Endodermal cell (in vitro differentiated cells): ENCODE data around the gene DDX11. TPM values are rescaled to one million over a fixed set of nuclear protein-coding genes. Genes with fewer than 3 reads are reported as not detected.
A peak's percentile ranks its signal among the peaks of the same experiment; 100 is the strongest.

ENCODE experiments used
- DNase-seq: peaks from one replicate; pipeline ENCODE4 v3.0.0-alpha.2; 2017
- H3K27ac ChIP-seq: 2 replicates; pipeline ENCODE4 v1.5.1; 2013; ENCODE audit warnings: mild to moderate bottlenecking, low read depth, low read length, moderate library complexity
- H3K27me3 ChIP-seq: 2 replicates; pipeline ENCODE4 v1.6.1; 2013; ENCODE audit warnings: mild to moderate bottlenecking, low read length, moderate library complexity; ENCODE audit not compliant: insufficient read depth, control insufficient read depth, poor library complexity, severe bottlenecking
- H3K36me3 ChIP-seq: 2 replicates; pipeline ENCODE4 v1.7.0; 2013; ENCODE audit warnings: mild to moderate bottlenecking, low read length, moderate library complexity; ENCODE audit not compliant: control insufficient read depth, insufficient read depth
- H3K4me1 ChIP-seq: one replicate; pipeline ENCODE4 v1.7.0; 2013; ENCODE audit warnings: low read length; ENCODE audit not compliant: control insufficient read depth, insufficient read depth
- H3K4me3 ChIP-seq: 2 replicates; pipeline ENCODE4 v1.5.1; 2013; ENCODE audit warnings: mild to moderate bottlenecking, low read length, moderate library complexity
- H3K9ac ChIP-seq: 2 replicates; pipeline ENCODE4 v1.6.1; 2013; ENCODE audit warnings: mild to moderate bottlenecking, low read length, moderate library complexity; ENCODE audit not compliant: poor library complexity, severe bottlenecking; ENCODE audit errors: extremely low read depth
- H3K9me3 ChIP-seq: 2 replicates; pipeline ENCODE4 v1.6.1; 2013; ENCODE audit warnings: mild to moderate bottlenecking, low read length, moderate library complexity; ENCODE audit not compliant: control insufficient read depth
- H3K27ac Mint-ChIP-seq: 2 replicates; pipeline ENCODE4 v1.8.0; 2020; ENCODE audit warnings: mixed read lengths
- H3K27me3 Mint-ChIP-seq: 2 replicates; pipeline ENCODE4 v1.8.0; 2021; ENCODE audit warnings: mild to moderate bottlenecking, mixed read lengths; ENCODE audit not compliant: insufficient read depth
- H3K36me3 Mint-ChIP-seq: 2 replicates; pipeline ENCODE4 v1.8.0; 2020; ENCODE audit warnings: low read depth, mixed read lengths
- H3K4me1 Mint-ChIP-seq: 2 replicates; pipeline ENCODE4 v1.8.0; 2020; ENCODE audit warnings: mixed read lengths
- H3K4me3 Mint-ChIP-seq: 2 replicates; pipeline ENCODE4 v1.8.0; 2020; ENCODE audit warnings: mild to moderate bottlenecking, moderate library complexity, mixed read lengths
- H3K9me3 Mint-ChIP-seq: 2 replicates; pipeline ENCODE4 v1.8.0; 2020; ENCODE audit warnings: mild to moderate bottlenecking, mixed read lengths
- WGBS, 2 experiments: methylation state at CpG; one replicate each; pipeline versions ENCODE4 v1.1.5 to v1.1.7; 2013; ENCODE audit warnings: missing lambda C conversion rate in 2 of 2, mixed read lengths in 1 of 2; ENCODE audit not compliant: insufficient coverage in 1 of 2, insufficient read length in 1 of 2; 5-methylcytosine and 5-hydroxymethylcytosine counted together
- total RNA-seq, 2 donors: library from RNA; stranded (reverse); fragmentation: NEBNext Ultra II Directional in 1 of 2; extraction: Animal tissue kit (Norgen Biotek cat#: 25700) in 1 of 2; gene quantifications; 2 replicates in 1 of 2; 3 replicates in 1 of 2; pipeline ENCODE4 v1.2.1, GENCODE V29; 2021
- TF ChIP-seq, protein P1 (sequence below): fragments of 200-600 bp; sonication (generic); conservative IDR thresholded peaks from 2 replicates; pipeline ENCODE4 v1.5.0; 2021; ENCODE audit warnings: antibody characterized with exemption, mild to moderate bottlenecking

Gene DDX11
- total RNA-seq, 2 donors from 2014 or later = 136 to 298 TPM

DNA sequence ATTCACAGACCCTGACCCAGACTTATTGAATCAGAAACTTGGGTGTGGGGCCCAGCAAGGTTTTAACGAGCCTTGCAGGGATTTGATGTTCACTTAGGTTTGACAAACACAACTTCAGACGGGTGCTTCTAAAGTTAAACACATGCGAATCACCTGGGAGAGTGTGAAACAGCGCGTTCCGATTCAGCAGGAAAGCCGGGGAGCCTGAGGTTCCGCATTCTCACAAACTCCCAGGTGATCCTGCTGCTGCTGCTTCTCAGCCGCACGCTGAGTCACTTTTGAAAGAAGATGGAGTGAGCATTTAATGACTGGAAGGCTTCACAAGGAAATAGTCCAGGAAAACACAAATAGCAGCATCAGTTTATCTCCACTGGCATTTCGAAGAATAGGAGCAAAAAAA is 44.2 kb upstream of the DDX11 start:
- peaks cover 27% of the 10 kb centered on the region for H3K9me3 Mint-ChIP-seq
- H3K36me3 Mint-ChIP-seq = peaks cover 6% of the 10 kb centered on the region
- Histone ChIP-seq H3K9ac (no peak overlapping the region), H3K4me1 (peaks cover 8% of the 10 kb centered on the region), H3K27ac (no peak overlapping the region), H3K27me3 (no peaks in the 10 kb centered on the region), H3K9me3 (peaks cover 19% of the 10 kb centered on the region), H3K36me3 (peaks cover 4% of the 10 kb centered on the region), H3K4me3 (no peak overlapping the region)
- 77 to 87% methylated on average over 9 to 11 of the region's 11 CpGs for WGBS, 2 experiments
- peaks cover 9% of the 10 kb centered on the region for H3K27me3 Mint-ChIP-seq
- H3K4me1 Mint-ChIP-seq = peaks cover 35% of the 10 kb centered on the region
- TF ChIP-seq, protein P1, sequence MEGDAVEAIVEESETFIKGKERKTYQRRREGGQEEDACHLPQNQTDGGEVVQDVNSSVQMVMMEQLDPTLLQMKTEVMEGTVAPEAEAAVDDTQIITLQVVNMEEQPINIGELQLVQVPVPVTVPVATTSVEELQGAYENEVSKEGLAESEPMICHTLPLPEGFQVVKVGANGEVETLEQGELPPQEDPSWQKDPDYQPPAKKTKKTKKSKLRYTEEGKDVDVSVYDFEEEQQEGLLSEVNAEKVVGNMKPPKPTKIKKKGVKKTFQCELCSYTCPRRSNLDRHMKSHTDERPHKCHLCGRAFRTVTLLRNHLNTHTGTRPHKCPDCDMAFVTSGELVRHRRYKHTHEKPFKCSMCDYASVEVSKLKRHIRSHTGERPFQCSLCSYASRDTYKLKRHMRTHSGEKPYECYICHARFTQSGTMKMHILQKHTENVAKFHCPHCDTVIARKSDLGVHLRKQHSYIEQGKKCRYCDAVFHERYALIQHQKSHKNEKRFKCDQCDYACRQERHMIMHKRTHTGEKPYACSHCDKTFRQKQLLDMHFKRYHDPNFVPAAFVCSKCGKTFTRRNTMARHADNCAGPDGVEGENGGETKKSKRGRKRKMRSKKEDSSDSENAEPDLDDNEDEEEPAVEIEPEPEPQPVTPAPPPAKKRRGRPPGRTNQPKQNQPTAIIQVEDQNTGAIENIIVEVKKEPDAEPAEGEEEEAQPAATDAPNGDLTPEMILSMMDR = no peak
- peak; percentile 77 for DNase-seq
- H3K27ac Mint-ChIP-seq = no peak overlapping the region
- H3K4me3 Mint-ChIP-seq = no peak overlapping the region

DNA sequence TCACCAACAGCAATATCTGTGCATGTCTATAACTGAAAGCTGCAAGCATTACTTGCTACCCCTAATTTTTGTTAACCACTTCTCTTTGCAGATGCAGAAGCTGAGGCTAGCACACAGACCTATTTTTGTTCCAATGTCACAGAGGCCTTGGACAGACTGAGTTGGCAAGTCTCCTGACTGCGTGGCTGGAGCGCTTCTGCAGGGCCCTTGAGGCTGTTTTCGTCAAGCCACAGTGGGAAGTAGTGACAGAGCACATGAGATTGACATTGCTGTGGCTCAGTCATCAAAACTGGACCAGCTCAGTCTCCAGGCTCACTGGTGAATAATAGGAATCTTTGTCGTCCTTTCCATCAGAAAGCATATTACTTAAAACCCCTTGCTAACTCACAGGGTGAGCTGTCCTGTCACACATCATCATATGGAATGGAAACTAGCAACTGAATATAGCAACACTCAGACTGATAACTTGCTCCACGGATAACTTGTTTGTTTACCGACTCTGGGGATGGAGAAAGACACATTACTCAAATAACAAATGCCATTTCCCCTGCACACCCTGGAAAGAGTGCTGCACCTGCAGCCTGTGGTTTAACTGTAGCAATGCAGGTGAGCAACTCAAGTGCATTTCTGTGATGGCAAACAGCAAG is 43.6 kb upstream of the DDX11 start:
- H3K9me3 ChIP-seq = peaks cover 18% of the 10 kb centered on the region
- Mint-ChIP-seq H3K4me1 (peaks cover 29% of the 10 kb centered on the region), H3K27me3 (peaks cover 9% of the 10 kb centered on the region), H3K4me3 (no peak overlapping the region), H3K36me3 (peaks cover 6% of the 10 kb centered on the region), H3K27ac (no peak overlapping the region), H3K9me3 (peaks cover 23% of the 10 kb centered on the region)
- no peak overlapping the region for H3K27ac ChIP-seq
- H3K4me3 ChIP-seq = no peak overlapping the region
- 90 to 92% methylated on average over 4 to 6 of the region's 6 CpGs for WGBS, 2 experiments
- no peaks in the 10 kb centered on the region for H3K27me3 ChIP-seq
- no peak overlapping the region for H3K9ac ChIP-seq
- H3K36me3 ChIP-seq = peaks cover 4% of the 10 kb centered on the region
- TF ChIP-seq, protein P1 = no peak
- DNase-seq = peak; percentile 41
- H3K4me1 ChIP-seq = peaks cover 8% of the 10 kb centered on the region

DNA sequence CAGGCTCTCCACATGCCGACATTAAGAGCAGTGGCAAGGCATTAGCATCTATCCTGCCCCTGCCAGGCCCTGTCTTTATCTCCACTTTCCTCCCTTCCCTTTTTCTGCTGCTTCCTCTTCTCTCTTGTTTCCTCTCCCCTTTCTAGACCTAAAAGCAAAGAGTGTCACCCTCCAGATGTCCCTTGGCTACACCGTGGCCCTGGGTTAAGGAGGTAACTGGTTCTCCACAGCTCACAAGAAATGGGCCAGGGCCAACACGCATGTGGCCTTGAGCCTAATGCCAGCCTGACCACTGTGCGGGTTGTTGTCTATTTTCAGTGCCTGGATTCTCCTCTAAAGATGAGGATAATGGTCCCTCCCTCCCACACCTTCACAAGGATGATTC is 41.7 kb upstream of the DDX11 start:
- peak; percentile 37 for DNase-seq
- Histone ChIP-seq H3K9ac (no peak overlapping the region), H3K27ac (no peak overlapping the region), H3K36me3 (no peaks in the 10 kb centered on the region), H3K27me3 (no peaks in the 10 kb centered on the region), H3K4me3 (no peak overlapping the region), H3K9me3 (no peaks in the 10 kb centered on the region), H3K4me1 (peaks cover 5% of the 10 kb centered on the region)
- Mint-ChIP-seq H3K27ac (no peak overlapping the region), H3K4me3 (no peak overlapping the region), H3K4me1 (peaks cover 29% of the 10 kb centered on the region), H3K9me3 (peaks cover 4% of the 10 kb centered on the region), H3K36me3 (peaks cover under 1% of the 10 kb centered on the region), H3K27me3 (peaks cover 9% of the 10 kb centered on the region)
- WGBS, 2 experiments = 94 to 96% methylated on average over 4 of the region's 4 CpGs
- TF ChIP-seq, protein P1 = no peak
